KMS-11 (cell line): ENCODE data around the gene KDF1.

Experiments used
- H2AFZ ChIP-seq: fragments of 200-600 bp; sonication (generic); 2 replicates; pipeline ENCODE4 v1.6.1; 2016; ENCODE audit warnings: antibody characterized with exemption, mixed run types, low read depth
- H3K27ac ChIP-seq: fragments of 200-600 bp; sonication (generic); 2 replicates; pipeline ENCODE4 v1.6.1; 2016; ENCODE audit warnings: mild to moderate bottlenecking, mixed run types
- H3K27me3 ChIP-seq: fragments of 200-600 bp; sonication (generic); 2 replicates; pipeline ENCODE4 v1.6.1; 2017; ENCODE audit warnings: mild to moderate bottlenecking, low read depth, mixed run types, moderate library complexity; ENCODE audit not compliant: insufficient read depth
- H3K36me3 ChIP-seq: fragments of 200-600 bp; sonication (generic); 2 replicates; pipeline ENCODE4 v1.6.1; 2017; ENCODE audit warnings: mild to moderate bottlenecking, mixed run types; ENCODE audit not compliant: insufficient read depth
- H3K4me1 ChIP-seq: fragments of 200-600 bp; sonication (generic); 2 replicates; pipeline ENCODE4 v1.6.1; 2016; ENCODE audit warnings: mild to moderate bottlenecking, low read depth, mixed run types; ENCODE audit not compliant: poor library complexity, severe bottlenecking
- H3K4me2 ChIP-seq: fragments of 200-600 bp; sonication (generic); 2 replicates; pipeline ENCODE4 v1.7.0; 2016; ENCODE audit warnings: mild to moderate bottlenecking, mixed run types
- H3K4me3 ChIP-seq: fragments of 200-600 bp; sonication (generic); IDR thresholded peaks from 2 replicates; pipeline ENCODE4 v1.6.1; 2017; ENCODE audit warnings: low read depth, low read length, mixed read lengths; ENCODE audit not compliant: insufficient read depth
- H3K79me2 ChIP-seq: fragments of 200-600 bp; sonication (generic); 2 replicates; pipeline ENCODE4 v1.6.1; 2016; ENCODE audit warnings: low read depth, mixed run types; ENCODE audit not compliant: insufficient read depth
- H3K9ac ChIP-seq: fragments of 200-600 bp; sonication (generic); 2 replicates; pipeline ENCODE4 v1.6.1; 2016; ENCODE audit warnings: mild to moderate bottlenecking, mixed run types
- H4K20me1 ChIP-seq: fragments of 200-600 bp; sonication (generic); 2 replicates; pipeline ENCODE4 v1.6.1; 2016; ENCODE audit warnings: mild to moderate bottlenecking, mixed run types; ENCODE audit not compliant: insufficient read depth
- CTCF ChIP-seq: fragments of 200-600 bp; sonication (generic); conservative IDR thresholded peaks from 2 replicates; pipeline ENCODE4 v1.6.1; 2017; ENCODE audit warnings: low read depth, mild to moderate bottlenecking, antibody characterized with exemption, low read length, moderate library complexity, mixed read lengths

KDF1 gene

DNA sequence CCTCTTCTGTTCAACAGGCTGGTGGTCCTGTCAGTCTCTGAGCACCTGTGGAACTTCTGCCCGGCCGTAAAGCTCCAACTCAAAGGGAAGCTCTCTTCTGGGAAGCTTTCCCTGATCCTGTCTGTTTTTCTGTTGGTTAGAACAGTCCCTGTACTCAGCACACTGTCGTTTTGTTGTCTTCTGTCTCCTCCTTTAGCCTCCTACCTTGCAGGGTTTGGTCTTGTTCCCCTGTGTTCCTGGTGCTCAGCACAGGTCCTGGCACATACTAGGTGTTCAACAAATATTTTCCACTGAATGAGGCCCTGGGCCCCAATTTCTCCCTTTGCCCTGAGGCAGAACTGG lies 328 bp upstream of the KDF1 start:
- TF ChIP-seq CTCF, result no peak
- no peak overlapping the region for H3K27ac ChIP-seq
- H3K4me3 ChIP-seq, result no peak overlapping the region
- no peak overlapping the region for H3K9ac ChIP-seq
- H3K4me1 ChIP-seq, result no peaks in the 10 kb centered on the region
- no peaks in the 10 kb centered on the region for H3K79me2 ChIP-seq
- no peak overlapping the region for H3K4me2 ChIP-seq
- H2AFZ ChIP-seq, result no peak overlapping the region
- no peaks in the 10 kb centered on the region for H3K36me3 ChIP-seq
- no peaks in the 10 kb centered on the region; the same call in 1 of the 2 replicates for H3K27me3 ChIP-seq
- no peaks in the 10 kb centered on the region for H4K20me1 ChIP-seq

GRCh38 chr1:26959270-26959669 lies 998 bp downstream of the KDF1 start:
- H3K79me2 ChIP-seq, result no peaks in the 10 kb centered on the region
- H3K4me3 ChIP-seq, result no peak overlapping the region
- no peak overlapping the region for H3K27ac ChIP-seq
- H3K36me3 ChIP-seq, result no peaks in the 10 kb centered on the region
- no peaks in the 10 kb centered on the region; the same call in 1 of the 2 replicates for H3K27me3 ChIP-seq
- H3K9ac ChIP-seq, result no peak overlapping the region
- no peak for TF ChIP-seq CTCF
- H3K4me1 ChIP-seq, result no peaks in the 10 kb centered on the region
- H4K20me1 ChIP-seq, result no peaks in the 10 kb centered on the region
- no peak overlapping the region for H3K4me2 ChIP-seq
- no peak overlapping the region for H2AFZ ChIP-seq

GRCh38 chr1:26957306-26957705 lies 3.0 kb downstream of the KDF1 start:
- Histone ChIP-seq H3K9ac (no peak overlapping the region), H3K27me3 (no peaks in the 10 kb centered on the region; the same call in 1 of the 2 replicates), H4K20me1 (no peaks in the 10 kb centered on the region), H3K79me2 (no peaks in the 10 kb centered on the region), H3K36me3 (no peaks in the 10 kb centered on the region), H3K4me1 (no peaks in the 10 kb centered on the region), H3K4me3 (no peak overlapping the region), H3K27ac (no peak overlapping the region), H2AFZ (no peak overlapping the region), H3K4me2 (no peak overlapping the region)
- no peak for TF ChIP-seq CTCF

DNA sequence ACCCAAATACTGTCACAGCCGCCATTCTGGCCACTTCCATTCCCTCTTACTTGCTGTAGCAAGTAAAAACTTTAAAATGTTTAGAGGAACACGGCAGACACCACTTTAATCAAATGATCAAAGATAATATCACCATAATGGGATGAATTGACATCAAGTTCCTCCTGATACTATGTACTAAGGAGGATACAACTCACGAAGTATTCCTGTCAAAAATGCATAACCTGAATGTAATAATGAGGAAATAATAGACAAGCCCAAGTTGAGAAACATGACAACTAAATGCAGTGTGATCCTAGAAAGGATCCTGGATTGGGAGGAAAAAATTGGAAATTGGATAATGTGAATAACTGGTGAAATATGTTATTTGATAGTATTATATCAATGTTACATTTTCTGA lies 3.9 kb downstream of the KDF1 start:
- H3K4me2 ChIP-seq, result no peak overlapping the region
- no peaks in the 10 kb centered on the region; the same call in 1 of the 2 replicates for H3K27me3 ChIP-seq
- no peak overlapping the region for H3K9ac ChIP-seq
- H3K27ac ChIP-seq, result no peak overlapping the region
- no peaks in the 10 kb centered on the region for H3K4me1 ChIP-seq
- TF ChIP-seq CTCF, result no peak
- no peaks in the 10 kb centered on the region for H4K20me1 ChIP-seq
- no peak overlapping the region for H3K4me3 ChIP-seq
- no peaks in the 10 kb centered on the region for H3K36me3 ChIP-seq
- H3K79me2 ChIP-seq, result no peaks in the 10 kb centered on the region
- H2AFZ ChIP-seq, result no peak overlapping the region
